GF-D8 (cell line): ENCODE measurements around the gene KRT79.

ENCODE experiments used
- DNase-seq: peaks from one replicate; lab custom pipeline; 2025; lab: John Stamatoyannopoulos, UW

KRT79 gene

DNA sequence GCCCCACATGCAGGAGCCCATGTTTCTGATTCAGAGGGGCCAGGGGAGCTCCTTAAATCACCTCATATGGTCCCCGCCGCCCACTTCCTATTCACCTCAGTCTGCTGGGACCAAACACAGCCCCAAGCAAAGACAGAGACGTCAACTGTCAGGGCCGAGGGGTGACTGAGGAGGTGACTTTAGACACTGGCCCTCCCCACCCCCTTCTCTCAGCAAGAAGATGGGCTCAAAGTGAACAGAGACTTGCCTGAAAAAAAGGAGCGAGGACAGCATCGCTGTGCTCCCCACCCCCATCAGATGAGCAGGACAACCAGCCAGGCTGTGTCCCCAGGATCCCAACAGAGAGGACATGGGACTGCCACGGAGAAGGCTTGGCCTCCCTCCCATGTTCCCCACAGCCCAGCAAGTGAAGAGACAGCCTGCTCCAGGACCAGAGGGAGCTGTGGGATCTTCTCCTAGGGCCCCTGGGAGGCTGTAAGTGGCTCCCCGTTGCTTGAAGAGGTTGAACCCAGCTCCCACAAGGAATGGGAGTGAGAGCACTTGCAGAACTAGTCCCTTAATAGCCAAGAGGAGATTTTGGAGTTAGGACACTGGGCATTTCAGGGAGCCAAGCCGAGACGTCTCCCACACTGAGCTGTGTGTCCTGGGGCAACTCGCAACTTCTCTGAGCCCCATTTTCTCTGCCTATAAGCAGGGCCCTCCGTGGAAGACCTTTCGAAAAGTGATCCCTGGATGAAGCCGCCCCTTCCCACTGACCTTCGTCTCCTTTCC, 1.3 kb upstream of the KRT79 start:
- no peak for DNase-seq

DNA sequence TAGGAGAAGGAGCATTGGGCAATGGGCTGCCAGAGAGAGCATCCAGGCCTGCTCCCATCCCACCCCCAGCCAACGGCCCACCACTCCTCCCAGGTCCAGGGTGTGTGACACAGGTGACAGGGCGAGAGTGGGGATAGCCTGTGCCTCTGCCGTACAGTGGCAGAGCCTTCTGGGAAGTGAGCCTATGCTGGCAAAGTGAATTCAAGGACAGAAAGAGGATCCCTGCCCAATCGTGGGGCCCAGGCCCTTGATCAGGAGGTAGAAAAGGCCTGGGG, 553 bp upstream of the KRT79 start:
- DNase-seq = no peak

DNA sequence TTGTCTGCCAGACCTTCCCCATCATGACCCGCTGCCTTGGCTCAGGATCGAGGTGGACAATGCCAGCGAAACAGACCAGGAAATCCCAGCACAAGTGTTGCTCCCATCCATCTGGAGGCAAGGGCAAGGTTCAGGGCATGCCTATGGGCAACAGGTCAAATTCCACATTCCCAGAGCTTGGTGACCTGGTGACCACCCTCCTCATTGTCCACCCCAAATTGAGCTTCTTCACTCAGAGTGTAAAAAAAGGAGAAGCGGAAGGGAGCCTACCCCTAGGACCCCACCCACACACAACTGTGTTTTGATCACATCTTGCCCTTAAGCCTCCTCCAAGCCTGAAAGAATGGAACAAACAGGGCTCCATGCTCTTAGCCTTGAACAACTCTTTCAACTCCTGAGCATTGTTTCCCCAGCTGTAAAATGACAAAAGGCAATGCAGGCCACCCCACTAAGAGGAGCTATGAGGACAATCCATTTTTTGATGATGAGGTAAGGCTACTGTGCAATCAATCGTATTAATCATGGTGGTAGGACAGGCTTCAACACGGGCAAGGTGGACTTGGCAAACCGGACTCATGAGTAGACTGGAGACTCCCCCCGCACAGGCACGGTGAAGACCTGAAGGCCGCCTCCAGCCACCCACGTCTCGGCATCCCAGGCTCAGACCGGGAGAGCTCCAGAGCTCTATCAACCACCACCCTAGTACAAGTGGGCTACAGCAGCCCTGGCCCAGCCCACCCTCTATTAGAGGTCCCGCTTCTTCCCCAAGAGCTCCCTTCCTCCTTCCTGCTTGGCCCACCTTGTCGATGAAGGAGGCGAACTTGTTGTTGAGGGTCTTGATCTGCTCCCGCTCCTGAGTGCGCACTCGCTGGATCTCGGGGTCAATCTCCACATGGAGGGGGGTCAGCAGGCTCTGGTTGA, 866 bp downstream of the KRT79 start:
- DNase-seq = no peak

DNA sequence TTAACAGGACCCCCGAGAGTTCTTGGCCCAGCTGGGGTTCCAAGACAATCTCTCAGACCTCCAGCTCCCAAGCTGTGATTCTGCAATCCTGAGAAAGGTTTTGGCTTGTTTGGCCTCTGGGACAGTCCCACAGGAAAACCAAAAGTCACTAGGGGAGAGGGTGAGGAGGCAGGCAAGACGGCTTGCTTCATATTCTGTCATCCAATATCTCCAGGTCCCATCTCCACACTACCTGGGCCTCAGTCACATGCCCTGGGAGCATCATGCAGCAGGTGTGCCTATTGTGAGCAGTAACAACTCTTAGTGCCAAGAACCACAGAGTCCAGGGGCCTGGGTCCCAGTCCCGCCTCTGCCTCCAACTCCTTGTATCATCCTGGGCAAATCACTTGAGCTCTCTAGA, 1.7 kb downstream of the KRT79 start:
- no peak for DNase-seq

DNA sequence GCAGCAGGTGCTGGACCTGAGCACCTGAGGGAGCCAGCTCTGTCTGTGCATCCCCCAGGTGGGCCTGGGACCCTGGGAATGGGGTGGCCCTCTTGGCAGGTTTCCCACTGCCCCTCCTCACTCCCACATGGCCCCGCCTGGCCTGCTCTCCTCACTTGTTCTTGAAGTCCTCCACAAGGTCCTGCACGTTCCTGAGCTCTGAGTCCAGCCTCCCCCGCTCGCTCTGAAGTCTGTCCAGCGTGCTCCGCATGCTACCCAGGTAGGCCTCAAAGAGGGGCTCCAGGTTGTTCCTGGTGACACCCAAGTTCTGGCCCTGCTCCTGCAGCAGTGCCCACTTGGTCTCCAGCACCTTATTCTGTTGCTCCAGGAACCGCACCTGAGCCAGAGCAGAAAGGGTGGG, 2.9 kb downstream of the KRT79 start:
- DNase-seq = no peak

DNA sequence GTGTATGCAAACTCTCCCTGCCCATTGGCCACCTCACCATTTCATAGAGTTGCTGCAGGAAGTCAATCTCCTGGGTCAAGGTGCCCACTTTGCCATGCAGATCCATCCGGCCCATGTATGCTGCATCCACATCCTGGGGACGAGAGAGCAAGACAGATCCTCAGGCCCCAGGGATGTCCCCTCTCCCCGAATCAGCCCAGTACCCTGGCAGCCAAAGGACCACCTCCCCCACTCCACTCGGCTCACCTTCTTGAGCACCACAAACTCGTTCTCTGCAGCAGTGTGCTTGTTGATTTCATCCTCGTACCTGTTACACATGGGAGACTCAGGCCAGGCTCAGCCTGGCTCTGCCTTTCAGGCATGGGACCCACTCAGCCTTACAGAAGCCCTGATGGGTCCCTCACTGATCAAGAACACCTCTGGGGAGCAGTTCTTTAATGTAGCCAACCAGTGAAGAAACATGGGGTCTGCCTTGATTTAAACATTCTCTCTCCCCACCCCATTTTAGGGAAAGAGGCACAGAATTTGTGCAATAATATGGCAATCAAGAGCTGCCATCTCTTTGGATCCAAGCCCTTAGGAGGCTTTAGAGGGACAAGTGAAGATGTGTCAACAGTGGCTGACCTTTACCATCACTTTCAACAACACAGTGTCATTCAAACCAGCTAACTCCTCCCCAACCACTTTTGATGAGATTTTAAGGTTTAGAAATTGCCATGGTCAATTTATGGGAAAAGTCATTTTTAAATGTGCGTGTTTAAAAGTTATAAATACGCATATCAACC, 3.9 kb downstream of the KRT79 start:
- no peak for DNase-seq

DNA sequence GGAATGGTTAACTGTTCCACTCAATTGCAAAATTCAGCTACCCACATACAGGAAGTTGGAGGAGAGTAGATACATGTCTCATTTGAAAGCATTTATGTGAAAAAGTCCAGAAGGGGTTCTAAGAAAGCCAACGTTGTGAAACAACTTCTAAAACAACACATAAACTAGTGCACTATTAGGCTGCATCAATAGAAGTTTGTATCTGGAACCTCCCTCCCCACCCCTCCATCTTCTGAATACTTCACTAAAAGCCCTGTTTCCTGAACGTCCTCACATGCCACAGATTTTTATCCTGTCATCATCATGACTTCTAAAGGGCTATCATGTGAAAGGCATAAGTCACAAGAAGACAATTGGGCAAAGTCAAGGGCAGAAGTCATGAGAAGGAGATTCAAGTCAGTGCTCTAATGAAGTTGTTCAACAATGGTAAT, 5.5 kb downstream of the KRT79 start:
- DNase-seq = no peak

DNA sequence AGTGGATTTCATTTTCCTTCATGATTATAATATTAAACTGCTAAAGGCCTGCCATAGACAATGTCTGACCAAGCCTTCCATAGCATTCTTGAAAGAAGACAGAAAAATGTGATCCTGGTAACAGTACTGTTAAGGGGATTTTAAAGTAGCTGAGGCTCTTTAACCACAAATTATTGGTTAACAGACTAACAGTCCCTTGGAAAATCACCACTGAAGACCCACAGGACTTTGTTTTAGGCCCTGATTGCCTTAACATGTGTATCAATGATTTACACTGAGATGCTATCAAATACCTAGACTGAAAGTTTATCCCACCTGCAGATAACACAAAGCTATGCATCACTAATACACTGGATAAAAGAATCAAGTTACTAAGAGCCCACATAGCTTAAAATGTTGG, 6.0 kb downstream of the KRT79 start:
- DNase-seq = no peak

DNA sequence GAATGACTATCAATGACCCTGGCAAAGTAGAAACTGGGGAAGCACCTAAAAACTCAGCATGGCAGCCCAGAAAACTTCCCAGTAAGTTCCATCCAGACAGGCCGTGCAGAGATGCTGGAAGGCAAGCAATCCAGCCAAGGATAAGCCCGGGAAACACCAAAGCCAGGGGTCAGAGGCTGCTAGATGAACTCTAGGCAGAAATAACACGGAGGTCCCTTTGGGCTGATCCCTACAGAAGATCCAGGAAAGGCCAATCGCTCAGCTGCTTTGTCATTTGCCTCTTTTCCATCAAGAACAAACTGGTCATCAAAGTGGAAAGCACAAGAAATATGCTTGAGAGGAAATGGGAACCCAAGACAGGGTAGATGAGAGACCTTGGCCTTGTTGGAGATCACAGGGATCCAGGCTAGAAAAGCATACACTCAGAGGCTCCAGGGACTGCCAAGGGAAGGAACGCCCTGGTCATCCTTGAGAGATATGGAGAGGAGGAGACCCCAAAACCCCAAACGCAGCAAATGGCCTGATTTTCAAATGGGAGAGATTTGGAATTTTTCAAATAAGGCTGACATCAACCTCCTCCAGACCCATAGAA, 6.5 kb downstream of the KRT79 start:
- DNase-seq = no peak

DNA sequence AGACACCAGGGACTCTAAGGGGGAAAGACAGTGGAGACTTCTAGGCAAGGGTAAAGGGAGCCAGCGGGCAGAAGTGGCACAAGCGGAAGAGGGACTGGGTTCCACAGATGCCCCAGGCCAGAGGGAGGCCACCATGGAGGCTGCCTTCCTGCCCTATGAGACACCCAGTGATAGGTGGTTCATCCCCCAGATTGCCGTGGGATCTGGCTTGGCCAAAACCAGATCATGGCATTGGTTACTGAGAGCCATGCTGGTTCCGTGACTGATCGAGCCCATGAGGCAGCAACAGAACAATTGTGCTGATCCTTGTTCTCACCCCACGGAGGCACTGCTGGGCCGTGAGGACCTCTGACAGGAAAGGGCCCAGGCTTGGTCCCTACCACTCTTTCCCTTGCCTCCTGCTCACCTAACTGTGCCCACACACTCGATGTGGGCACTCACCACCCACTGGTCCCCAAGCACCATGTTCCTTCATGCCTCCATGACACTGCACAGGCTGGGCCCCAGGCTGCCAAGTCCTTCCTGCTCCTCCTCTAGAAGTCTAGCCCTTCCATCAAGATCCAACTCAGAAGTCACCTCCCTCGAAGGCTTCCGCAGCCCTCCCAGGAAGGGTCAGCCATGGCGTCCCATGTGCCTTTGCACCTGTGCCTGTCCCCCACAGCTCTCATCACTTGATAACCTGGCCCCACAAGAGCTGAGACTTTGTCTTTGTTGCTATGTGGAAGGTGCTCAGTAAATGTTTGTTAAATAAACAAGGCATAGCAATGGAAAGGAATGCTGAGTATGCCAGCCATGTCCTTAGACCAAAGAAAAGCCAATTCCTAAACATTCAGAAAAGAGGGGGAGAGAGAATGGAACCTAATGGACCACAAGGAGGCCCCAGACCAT, 7.3 kb downstream of the KRT79 start:
- DNase-seq = no peak

DNA sequence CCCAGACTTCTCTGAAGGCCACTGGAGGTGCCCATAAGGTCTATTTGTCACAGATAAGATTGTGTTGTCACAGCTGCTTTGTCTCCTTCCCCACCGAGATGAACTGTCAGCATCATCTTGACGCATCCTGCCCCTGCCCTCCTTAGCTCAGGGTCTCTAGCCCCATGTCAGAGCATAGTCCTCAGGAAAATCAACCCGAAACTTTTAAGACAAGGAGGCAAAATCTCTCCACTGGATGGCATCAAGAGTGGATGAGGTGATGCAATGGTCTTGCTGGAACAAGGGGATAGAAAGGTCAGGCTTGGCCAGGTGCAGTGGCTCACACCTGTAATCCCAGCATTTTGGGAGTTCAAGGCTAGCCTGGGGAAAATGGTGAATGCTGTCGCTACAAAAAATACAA, 8.2 kb downstream of the KRT79 start:
- no peak for DNase-seq

DNA sequence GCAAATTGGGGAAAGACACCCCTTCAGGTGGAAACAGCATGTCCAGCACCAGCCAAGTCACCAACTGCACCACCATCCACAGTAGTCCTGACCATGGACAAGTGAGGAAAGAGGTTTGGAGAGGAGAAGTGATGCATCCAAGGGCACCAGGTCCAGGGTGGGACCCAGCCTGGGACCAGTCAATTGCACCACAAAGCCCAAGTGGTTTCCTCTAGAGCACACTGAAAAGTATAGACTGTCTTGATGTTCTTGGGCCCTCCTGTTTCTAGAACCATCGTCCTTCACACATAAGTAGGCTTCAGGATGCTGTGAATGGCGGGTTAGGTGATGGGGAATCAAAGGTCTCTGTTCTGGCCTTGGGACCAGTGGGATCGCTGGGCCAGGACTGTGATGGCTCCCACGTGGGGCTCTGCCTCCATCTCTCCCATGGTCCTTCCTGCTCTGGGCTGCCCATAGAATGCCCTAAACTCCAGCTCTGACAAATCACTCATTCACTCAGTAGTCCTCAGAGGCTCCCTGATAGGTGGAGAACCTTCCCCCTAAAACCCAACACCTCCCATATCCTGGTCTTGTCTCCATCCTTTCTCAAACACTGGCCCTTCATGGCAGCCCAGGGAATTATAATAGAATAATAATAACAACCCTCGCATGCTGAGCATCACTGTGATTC, 9.2 kb downstream of the KRT79 start:
- DNase-seq = no peak

DNA sequence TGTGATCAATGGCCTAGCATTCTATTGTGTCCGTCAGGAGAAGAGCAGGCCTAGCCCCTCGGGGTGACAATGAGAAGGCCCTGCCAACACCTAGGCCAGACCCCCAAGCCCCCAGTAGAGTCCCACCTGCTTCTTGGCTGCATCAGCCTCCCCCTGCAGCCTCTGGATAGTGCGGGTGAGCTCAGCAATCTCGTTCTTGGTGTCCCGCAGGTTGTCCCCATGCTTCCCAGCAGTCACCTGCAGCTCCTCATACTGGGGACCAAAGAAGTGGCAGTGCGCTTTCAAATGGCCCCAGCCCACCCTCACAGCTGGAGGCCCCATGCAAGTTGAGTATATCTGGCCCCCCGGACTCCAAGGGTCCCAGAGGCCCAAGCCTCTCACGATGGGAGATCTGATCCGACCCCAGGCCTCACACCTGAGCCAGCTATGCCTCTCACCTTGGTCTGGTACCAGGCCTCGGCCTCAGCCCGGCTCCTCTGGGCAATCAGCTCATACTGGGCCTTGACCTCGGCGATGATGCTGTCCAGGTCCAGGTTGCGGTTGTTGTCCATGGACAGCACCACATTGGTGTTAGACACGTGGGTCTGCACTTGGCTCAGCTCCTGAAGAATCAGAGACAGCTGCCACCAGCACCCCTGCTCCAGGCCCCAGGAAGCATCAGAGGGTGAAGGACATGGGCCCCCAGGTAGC, 10.2 kb downstream of the KRT79 start:
- no peak for DNase-seq

DNA sequence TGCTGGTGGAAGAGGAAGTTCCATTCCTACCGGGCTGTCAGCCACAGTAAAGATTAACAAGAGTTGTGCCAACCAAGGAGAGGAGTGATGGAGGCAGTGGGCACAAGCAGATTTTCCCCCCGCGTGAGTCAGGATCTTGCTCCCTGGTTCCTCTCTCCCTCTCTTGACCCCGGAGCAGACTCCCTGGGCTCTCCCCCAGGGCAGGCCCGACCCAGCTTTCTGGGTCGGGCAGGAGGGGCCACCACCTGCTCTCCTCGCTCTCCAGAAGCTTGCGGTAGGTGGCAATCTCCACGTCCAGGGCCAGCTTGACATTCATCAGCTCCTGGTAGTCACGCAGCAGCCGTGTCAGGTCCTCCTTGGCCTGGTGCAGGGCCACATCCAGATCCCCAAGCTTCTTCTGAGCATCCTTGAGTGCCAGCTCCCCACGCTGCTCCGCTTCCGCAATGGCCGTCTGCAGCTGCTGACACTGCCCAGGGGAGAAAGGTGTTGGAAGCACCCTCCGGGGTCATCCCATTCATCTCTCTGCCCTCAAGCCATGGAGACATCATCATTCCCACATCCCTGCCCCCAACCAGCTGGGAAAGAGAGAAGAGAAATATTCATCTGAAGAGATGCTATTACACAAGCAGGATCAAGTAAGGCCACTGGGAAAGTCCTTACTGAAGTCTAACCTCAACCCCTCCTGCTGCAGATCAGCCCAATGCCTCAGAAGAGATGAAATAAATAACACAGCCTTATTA, 11.2 kb downstream of the KRT79 start:
- DNase-seq = no peak

DNA sequence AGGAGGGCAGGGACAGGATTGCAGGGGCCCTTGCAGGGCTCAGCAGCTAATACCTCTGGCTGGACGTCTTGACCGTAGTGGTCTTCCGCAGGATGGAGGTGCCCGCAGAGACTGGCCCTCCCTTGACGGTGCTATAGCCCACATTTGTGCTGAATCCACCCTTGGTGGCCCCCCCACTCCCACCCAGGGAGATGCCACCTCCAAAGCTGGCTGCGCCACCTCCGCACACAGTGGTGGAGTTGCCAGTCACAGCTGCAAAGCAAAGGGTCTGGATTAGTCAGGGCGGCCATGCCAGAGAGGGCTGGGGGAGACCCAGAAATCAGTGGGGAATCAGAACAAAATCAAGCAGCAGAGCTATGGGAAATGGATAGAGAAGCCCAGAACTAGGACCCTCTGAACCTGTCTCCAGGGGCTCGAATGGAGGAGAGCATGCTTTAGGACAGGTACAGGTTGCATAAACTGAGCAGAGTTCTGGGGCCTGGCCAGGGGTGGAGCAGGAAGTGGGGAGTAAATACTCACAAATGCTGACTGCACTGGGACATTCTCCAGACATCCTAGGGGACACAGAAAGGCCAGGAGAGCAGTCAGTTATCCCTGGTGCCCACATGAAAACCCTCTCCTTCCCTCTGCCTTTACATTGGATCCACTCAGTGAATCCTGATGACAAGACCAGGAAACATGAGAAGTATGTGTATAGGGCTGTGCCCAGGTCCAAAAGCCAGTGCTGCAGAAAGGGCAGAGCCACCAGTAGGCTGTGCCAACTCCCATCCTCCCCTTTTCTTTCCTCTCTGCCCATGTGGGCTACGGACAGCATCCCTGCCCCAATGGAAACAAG, 12.1 kb downstream of the KRT79 start:
- DNase-seq = no peak

DNA sequence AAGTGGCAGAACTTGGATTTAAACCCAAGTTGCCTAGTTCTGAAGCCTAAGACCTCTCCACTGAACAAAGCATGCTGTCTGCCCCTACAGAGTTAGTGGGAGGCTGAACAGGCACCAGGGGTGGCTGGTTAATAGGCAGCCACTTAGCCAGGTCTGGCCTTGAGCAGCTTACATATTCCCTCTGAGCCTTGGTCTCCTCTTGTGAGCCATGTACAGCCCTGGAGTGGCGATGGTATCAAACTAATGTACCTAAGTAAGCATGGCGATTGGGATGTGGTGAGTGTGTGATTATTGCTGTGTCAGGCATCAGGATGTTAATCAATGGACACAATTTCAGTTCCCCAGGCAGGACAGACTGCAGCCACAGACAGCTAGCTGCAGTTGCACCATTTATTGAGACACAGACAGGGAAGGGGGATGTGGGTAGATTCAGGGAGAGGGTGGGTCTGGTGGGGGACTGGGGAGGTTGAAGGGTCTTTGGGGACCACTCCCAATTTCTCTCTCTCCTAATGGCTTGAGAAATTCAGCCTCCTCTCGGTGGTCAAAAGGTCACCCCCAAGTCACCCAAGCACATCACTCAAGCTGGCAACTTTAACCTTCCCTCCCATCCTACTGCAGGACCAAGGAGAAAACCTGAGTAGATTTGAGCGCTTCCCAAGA, 12.9 kb downstream of the KRT79 start:
- DNase-seq = no peak

DNA sequence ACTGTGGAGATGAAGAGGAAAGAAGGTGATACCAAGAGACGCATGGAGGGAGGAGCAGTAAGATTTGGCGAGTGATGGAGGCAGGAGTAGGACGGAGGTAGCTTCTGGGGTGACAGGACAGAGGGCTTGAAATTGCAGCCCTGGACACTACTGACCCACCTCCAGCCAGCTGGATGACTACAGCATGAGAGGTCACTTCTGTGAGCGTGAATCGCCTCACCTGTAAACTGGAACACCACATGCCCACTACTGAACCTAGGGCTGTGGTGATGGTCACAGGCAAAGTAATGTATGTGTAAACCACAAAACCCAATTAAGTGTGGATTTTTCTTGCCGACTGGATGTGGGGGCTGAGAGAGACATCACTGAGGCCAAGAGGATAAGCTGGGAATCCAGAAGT, 13.6 kb downstream of the KRT79 start:
- no peak for DNase-seq
